Measurements from ENCODE around the gene ADD1. TPM values are rescaled to one million over a fixed set of nuclear protein-coding genes. Genes with fewer than 3 reads are reported as not detected.

Gene ADD1
- total RNA-seq, 1 donor from 2014 or later: 235 TPM

DNA sequence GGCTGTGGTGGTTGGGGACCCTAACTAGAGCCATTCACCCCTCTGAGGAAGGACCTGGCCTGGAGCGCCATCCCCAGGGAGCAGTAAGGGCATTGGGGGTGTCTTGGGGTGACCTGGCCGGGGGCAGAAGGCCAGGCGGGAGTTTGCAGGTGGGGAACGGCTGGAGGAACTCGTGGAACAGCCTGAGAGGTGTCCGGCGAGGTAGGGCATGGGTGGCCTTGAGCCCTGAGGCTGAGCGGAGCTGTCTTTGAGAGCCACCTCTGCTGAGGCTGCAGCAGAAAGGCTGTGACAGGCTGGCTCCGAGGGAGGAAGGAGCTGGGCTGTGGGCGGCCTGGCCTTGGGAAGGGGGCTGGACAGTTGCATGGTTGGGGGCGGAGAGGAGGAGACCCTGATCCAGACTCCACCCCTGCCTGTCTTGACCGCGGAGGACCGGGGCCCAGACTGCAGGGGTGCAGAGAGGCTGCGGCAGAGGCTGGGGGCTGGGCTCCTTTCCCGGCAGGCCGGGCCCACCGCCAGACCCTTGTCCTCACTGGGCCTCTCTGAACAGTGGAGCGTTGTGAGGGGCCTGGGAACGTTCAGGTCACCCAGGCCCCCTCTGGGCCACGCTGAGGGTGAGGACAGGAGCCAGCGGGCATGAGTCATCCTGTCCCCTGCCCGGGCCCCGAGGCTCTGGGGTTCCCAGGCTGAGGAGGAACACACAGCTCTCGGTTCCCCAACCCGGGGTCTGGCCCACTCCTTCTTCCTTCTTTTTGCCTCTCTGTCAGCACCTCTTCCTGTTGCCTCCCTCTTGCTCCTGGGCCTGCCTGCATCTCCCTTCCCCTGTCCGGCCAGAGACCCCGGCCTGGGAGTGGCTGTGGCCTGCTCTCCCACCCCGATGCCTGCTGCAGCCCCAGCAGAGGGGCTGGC lies 42.7 kb upstream of the ADD1 start:
- Mint-ChIP-seq H3K4me1 (ENCODE audit: unreplicated experiment) (peaks cover 4% of the 10 kb centered on the region), H3K27ac (peak overlapping the region; percentile 75), H3K9me3 (no peaks in the 10 kb centered on the region), H3K36me3 (no peaks in the 10 kb centered on the region), H3K4me3 (peak overlapping the region; percentile 36), H3K27me3 (no peaks in the 10 kb centered on the region)
- TF ChIP-seq, protein P1, sequence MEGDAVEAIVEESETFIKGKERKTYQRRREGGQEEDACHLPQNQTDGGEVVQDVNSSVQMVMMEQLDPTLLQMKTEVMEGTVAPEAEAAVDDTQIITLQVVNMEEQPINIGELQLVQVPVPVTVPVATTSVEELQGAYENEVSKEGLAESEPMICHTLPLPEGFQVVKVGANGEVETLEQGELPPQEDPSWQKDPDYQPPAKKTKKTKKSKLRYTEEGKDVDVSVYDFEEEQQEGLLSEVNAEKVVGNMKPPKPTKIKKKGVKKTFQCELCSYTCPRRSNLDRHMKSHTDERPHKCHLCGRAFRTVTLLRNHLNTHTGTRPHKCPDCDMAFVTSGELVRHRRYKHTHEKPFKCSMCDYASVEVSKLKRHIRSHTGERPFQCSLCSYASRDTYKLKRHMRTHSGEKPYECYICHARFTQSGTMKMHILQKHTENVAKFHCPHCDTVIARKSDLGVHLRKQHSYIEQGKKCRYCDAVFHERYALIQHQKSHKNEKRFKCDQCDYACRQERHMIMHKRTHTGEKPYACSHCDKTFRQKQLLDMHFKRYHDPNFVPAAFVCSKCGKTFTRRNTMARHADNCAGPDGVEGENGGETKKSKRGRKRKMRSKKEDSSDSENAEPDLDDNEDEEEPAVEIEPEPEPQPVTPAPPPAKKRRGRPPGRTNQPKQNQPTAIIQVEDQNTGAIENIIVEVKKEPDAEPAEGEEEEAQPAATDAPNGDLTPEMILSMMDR (conservative IDR thresholded peaks at IDR 0.05): no peak
- DNase-seq (ENCODE audit: extremely low spot score, unreplicated experiment): no peak

DNA sequence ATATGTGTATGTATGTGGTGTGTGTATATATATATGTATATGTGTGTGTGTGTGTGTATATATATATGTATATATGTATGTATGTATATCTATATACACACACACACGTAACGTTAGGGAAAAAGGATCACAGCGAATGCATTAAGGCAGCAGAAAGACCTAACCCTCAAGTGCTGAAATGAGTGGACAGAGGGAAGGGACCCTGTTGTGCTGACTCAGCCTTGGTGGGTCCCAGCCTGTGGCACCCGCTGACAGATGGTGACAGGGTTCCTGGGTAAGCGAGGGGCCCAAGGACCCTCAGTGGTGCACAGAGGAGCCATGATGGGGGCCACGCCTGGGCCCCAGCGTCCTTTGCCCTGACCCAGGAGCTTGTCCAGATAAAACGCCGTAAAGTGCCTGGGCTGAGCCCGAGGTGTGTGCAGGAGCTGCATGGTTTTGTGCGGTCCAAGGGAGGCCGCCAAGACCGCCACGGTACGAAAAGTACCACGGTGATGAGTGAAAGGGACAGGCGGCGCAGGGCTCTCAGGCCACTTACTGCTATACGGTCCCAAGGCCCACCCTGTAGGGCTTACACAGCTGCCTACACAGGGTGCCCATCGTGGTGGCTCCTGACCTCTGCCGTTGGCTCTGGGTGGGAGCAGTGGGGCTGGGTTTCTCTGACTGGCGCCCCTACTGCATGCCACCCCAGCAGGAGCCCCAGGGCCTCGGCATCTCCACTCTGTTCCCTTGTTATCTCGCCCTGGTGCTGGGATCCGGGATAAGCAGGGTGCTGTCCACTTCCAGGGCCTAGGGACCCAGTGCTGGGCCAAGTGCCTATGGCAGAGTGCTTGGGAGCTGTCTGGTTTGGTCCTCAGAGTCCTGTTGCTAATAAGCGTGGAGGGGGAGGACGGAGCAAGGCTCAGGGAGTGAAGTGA lies 40.8 kb upstream of the ADD1 start:
- Mint-ChIP-seq H3K36me3 (no peaks in the 10 kb centered on the region), H3K4me3 (no peak overlapping the region), H3K27ac (no peak overlapping the region), H3K9me3 (no peaks in the 10 kb centered on the region), H3K27me3 (no peaks in the 10 kb centered on the region), H3K4me1 (ENCODE audit: unreplicated experiment) (peaks cover 11% of the 10 kb centered on the region)
- DNase-seq (ENCODE audit: extremely low spot score, unreplicated experiment): no peak
- TF ChIP-seq, protein P1 (conservative IDR thresholded peaks at IDR 0.05): no peak

DNA sequence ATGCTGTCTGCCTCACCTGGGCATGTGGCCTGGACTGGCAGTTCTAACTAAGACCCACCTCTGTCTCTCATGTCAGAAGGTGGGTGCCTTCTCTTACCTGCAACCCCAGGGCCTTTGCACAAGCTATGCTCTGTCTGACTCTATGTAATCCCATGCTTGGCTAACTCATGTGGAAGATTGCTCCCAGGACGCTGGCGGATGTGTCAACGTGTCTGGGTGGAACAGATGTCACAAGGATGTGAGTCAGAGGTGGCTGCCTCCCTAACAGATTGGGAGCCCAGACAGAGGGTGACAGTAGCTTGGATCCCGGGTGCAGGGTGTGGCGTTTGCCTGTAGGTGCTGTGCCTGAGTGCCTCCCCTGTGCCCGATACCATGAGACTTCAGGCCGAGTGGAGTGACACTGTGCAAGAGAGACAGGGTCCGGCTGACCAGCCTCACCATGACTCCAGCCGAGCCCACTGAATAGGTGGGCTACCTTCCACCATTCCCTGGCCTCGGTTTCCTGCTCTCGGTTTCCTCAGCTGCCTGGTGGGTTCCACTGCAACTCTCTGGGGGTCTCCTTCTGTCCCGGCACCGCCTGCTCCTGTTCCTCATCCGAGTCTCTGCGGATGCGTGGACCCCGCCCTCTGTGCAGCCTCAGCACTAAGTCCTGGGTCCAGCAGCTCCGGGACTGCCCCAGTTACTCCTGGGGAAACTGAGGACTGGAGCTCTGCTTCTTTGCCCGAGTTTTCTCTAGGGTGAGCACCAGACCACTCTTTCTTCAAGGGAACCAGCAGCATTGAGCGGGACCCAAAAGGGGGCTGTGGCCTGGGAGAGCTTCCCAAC lies 39.8 kb upstream of the ADD1 start:
- DNase-seq (ENCODE audit: extremely low spot score, unreplicated experiment): no peak
- Mint-ChIP-seq H3K36me3 (no peaks in the 10 kb centered on the region), H3K27ac (no peak overlapping the region), H3K9me3 (no peaks in the 10 kb centered on the region), H3K27me3 (no peaks in the 10 kb centered on the region), H3K4me3 (no peak overlapping the region), H3K4me1 (ENCODE audit: unreplicated experiment) (peaks cover 11% of the 10 kb centered on the region)
- TF ChIP-seq, protein P1 (conservative IDR thresholded peaks at IDR 0.05): no peak

DNA sequence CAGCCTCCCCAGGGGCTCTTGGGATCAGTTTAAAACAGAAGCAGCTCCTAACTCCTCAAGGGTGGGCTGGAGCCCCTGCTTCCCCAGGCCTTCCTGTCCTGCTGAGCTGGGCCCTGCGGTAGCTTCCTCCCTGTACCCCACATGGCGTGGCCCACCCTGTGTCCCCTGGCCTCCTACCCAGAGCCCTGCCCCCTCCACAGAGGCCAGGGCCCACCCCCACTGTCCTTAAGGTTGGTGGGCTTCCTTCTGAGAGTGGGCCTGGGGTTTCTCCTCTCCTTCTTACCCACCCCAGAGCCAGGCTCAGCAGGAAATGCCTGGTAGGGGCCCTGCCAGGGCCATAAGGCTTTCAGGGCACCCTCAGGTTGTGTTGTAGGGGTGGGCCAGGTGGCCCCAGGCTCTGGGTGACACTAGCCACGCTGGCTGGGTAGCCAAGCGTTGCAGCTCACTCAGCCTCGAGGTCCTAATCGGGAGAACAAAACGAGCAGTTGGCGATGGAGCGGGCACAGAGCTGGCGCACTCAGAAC lies 39.1 kb upstream of the ADD1 start:
- Mint-ChIP-seq H3K4me3 (no peak overlapping the region), H3K27ac (no peak overlapping the region), H3K9me3 (no peaks in the 10 kb centered on the region), H3K36me3 (no peaks in the 10 kb centered on the region), H3K27me3 (no peaks in the 10 kb centered on the region), H3K4me1 (ENCODE audit: unreplicated experiment) (peaks cover 11% of the 10 kb centered on the region)
- DNase-seq (ENCODE audit: extremely low spot score, unreplicated experiment): no peak
- TF ChIP-seq, protein P1 (conservative IDR thresholded peaks at IDR 0.05): no peak

DNA sequence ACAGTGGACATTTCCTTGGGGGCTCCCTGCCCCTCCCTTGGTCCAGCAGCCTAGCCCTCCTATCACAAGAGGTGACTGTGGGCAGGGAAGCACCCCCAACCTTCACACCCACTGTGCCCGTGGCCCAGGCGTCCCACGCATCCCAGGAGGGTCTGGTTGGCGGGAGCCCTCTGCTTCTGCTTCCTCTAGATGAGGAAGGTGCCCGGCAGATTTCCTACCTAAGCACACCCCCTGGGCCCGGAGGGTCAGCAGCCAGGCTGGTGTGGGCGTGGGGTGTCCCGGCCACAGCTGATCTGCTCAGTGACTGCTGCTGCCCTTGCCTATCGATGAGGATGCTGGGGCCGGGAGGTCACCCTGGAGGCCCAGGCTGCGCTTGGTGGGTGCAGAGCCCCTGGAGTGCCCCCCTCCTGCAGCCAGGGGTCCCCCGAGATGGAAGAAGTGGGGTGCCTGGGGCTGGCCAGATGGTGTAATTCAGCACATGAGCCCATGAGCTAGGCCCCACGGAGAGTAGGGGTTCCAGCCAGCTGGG lies 38.6 kb upstream of the ADD1 start:
- H3K4me3 Mint-ChIP-seq: no peak overlapping the region

More for the DNA sequence above, 38.6 kb upstream of the ADD1 start:
- no peaks in the 10 kb centered on the region for H3K9me3 Mint-ChIP-seq
- no peak for DNase-seq (ENCODE audit: extremely low spot score, unreplicated experiment)
- H3K36me3 Mint-ChIP-seq: no peaks in the 10 kb centered on the region
- no peak overlapping the region for H3K27ac Mint-ChIP-seq
- no peaks in the 10 kb centered on the region for H3K27me3 Mint-ChIP-seq
- peaks cover 13% of the 10 kb centered on the region for H3K4me1 Mint-ChIP-seq (ENCODE audit: unreplicated experiment)
- TF ChIP-seq, protein P1 (conservative IDR thresholded peaks at IDR 0.05): no peak

All from type B pancreatic cell (in vitro differentiated cells).